Measurements from ENCODE around the gene NBR1. TPM values are rescaled to one million over a fixed set of nuclear protein-coding genes. Genes with fewer than 3 reads are reported as not detected.
A peak's percentile ranks its signal among the peaks of the same experiment; 100 is the strongest.

Gene NBR1
- total and polyA plus RNA-seq, 2 of the 4 experiments (the other 2 are of a cell fraction): 52.4 to 132 TPM

- H3K4me1 ChIP-seq (ENCODE audit: control insufficient read depth, insufficient read depth, low read length): peaks cover 16% of the 10 kb centered on the region
- H3K56ac ChIP-seq (ENCODE audit: extremely low read depth, insufficient read depth, low read length): no peak overlapping the region
- H2BK20ac ChIP-seq (ENCODE audit: low read depth, low read length): no peak overlapping the region
- TF ChIP-seq USF2 (IDR thresholded peaks at IDR 0.05; ENCODE audit: low read depth, low read length) (no peak), CHD1 (IDR thresholded peaks at IDR 0.05; ENCODE audit: low read depth, low read length) (no peak), ELK1 (IDR thresholded peaks at IDR 0.05; ENCODE audit: borderline replicate concordance, low read depth, low read length) (no peak), RAD21 (IDR thresholded peaks at IDR 0.05; ENCODE audit: low read length) (no peak), BHLHE40 (IDR thresholded peaks at IDR 0.05; ENCODE audit: low read depth, low read length) (no peak), CEBPB (IDR thresholded peaks at IDR 0.05; ENCODE audit: low read depth, low read length) (no peak), NFE2L2 (IDR thresholded peaks at IDR 0.05; ENCODE audit: low read depth, low read length) (no peak), FOS (IDR thresholded peaks at IDR 0.05; ENCODE audit: low read depth, low read length) (no peak), MXI1 (IDR thresholded peaks at IDR 0.05; ENCODE audit: borderline replicate concordance, low read depth, low read length) (no peak), RCOR1 (IDR thresholded peaks at IDR 0.05; ENCODE audit: insufficient replicate concordance, low read length) (no peak), SMC3 (IDR thresholded peaks at IDR 0.05; ENCODE audit: low read depth, low read length) (no peak), RFX5 (IDR thresholded peaks at IDR 0.05; ENCODE audit: low read depth, low read length) (no peak), MAZ (IDR thresholded peaks at IDR 0.05; ENCODE audit: borderline replicate concordance, low read depth, low read length) (no peak), POLR2A (IDR thresholded peaks at IDR 0.05; ENCODE audit: low read depth, low read length) (no peak), CTCF (conservative IDR thresholded peaks at IDR 0.05; ENCODE audit: low read depth, low read length) (no peak), MAFK (IDR thresholded peaks at IDR 0.05; ENCODE audit: low read depth, low read length) (no peak)
- peak overlapping the region; percentile 95; the same call in 1 of the 2 replicates for H3K23ac ChIP-seq (ENCODE audit: low read depth, low read length)
- ATAC-seq (ENCODE audit: low read depth): no peak
- no peaks in the 10 kb centered on the region for H3K9me3 ChIP-seq (ENCODE audit: control insufficient read depth, insufficient read depth, low read length)
- no peak overlapping the region for H4K91ac ChIP-seq (ENCODE audit: insufficient read depth, low read depth, low read length)
- H3K14ac ChIP-seq (replicated peaks; ENCODE audit: low read depth, low read length): 0 out of 2 replicates have a peak overlapping the region, but pooled peaks have one; percentile 25
- no peak overlapping the region; the same call in 1 of the 2 replicates for H3K9ac ChIP-seq (ENCODE audit: low read depth, low read length)
- no peaks in the 10 kb centered on the region for H4K20me1 ChIP-seq (ENCODE audit: insufficient read depth, low read length)
- H2AFZ ChIP-seq (replicated peaks; ENCODE audit: low read length, poor library complexity): no peak overlapping the region
- no peak overlapping the region for H4K5ac ChIP-seq (ENCODE audit: low read depth, low read length)
- no TSS peak for BruUV-seq (replicated peaks)
- no peak overlapping the region for H3K4ac ChIP-seq (ENCODE audit: low read depth, low read length)
- no peak overlapping the region for H3K18ac ChIP-seq (ENCODE audit: low read depth, low read length)
- H2BK120ac ChIP-seq (ENCODE audit: low read depth, low read length): no peak overlapping the region
- no peak for DNase-seq
- dilution Hi-C loops (cut with HindIII; ENCODE audit: low sequenced_read_pairs, unreplicated experiment): no loop called here
- WGBS, 2 experiments (ENCODE audit: extremely low coverage in 2 of 2, insufficient read length in 1 of 2): no CpG with 5 or more reads among the region's 2 CpGs
- no peak overlapping the region for H4K8ac ChIP-seq (ENCODE audit: low read depth in 2 of 2, low read length in 2 of 2)
- no peak overlapping the region for H2AK9ac ChIP-seq (replicated peaks; ENCODE audit: low read depth, low read length, poor library complexity)
- peaks cover 20% of the 10 kb centered on the region for H3K9me1 ChIP-seq (ENCODE audit: insufficient read depth, low read length)
- H3K27me3 ChIP-seq (ENCODE audit: control insufficient read depth, insufficient read depth, low read length): no peaks in the 10 kb centered on the region
- no peak overlapping the region for H3K4me2 ChIP-seq (ENCODE audit: low read depth, low read length)
- intact Hi-C loops (cut with micrococcal nuclease): loop anchor here (10.0 kb wide), 1 partner anchor 301 kb away; no protein-coding TSS in a partner anchor
- peak overlapping the region; percentile 66; the same call in 1 of the 2 replicates for H2AK5ac ChIP-seq (ENCODE audit: low read depth, low read length)
- in situ Hi-C loops (cut with MboI; ENCODE audit: low sequenced_read_pairs): loop anchor here (25.0 kb wide), 1 partner anchor 99 kb away; no protein-coding TSS in a partner anchor
- no peak overlapping the region for H2BK15ac ChIP-seq (ENCODE audit: low read depth, low read length)
- H3K4me3 ChIP-seq (ENCODE audit: insufficient read depth, low read depth, low read length): no peak overlapping the region
- no peak overlapping the region for H3K27ac ChIP-seq (ENCODE audit: insufficient read depth, low read length)
- ChIA-PET CTCF (interaction anchor here (0.8 kb wide), 2 partner anchors 9 to 96 kb away, joined by 4 to 5 read pairs; no protein-coding TSS in a partner anchor), POLR2A (ENCODE audit: unreplicated experiment) (no interaction called here)
- H2BK5ac ChIP-seq (ENCODE audit: low read depth, low read length, poor library complexity, severe bottlenecking): no peak overlapping the region
- H3K36me3 ChIP-seq (ENCODE audit: control insufficient read depth, insufficient read depth, low read length): peaks cover 38% of the 10 kb centered on the region
- peaks cover 18 to 46% of the 10 kb centered on the region in 2 experiments for H3K79me1 ChIP-seq (ENCODE audit: low read depth in 1 of 2, low read length in 2 of 2)
These were observed 42.5 kb downstream of the NBR1 start for GRCh38 chr17:43213545-43213944.
